Measurements from ENCODE around the gene GMPR2.

The GMPR2 gene

GRCh38 chr14:24252289-24253124, 19.8 kb downstream of the GMPR2 start:
- no peak for DNase-seq (ENCODE audit: low spot score)

GRCh38 chr14:24253936-24254335, 21.2 kb downstream of the GMPR2 start:
- no peak for DNase-seq (ENCODE audit: low spot score)

- DNase-seq (ENCODE audit: low spot score), result no peak
Observed at GRCh38 chr14:24254630-24255392, 22.1 kb downstream of the GMPR2 start.

GRCh38 chr14:24255438-24255837, 22.7 kb downstream of the GMPR2 start:
- no peak for DNase-seq (ENCODE audit: low spot score)

GRCh38 chr14:24255931-24256711, 23.4 kb downstream of the GMPR2 start:
- no peak for DNase-seq (ENCODE audit: low spot score)

- no peak for DNase-seq (ENCODE audit: low spot score)
Observed at GRCh38 chr14:24256960-24257359, 24.2 kb downstream of the GMPR2 start.

- no peak for DNase-seq (ENCODE audit: low spot score)
Observed at GRCh38 chr14:24258119-24258518, 25.4 kb downstream of the GMPR2 start.

- DNase-seq (ENCODE audit: low spot score), result no peak
Observed at GRCh38 chr14:24258548-24259265, 26.0 kb downstream of the GMPR2 start.

- no peak for DNase-seq (ENCODE audit: low spot score)
Observed at GRCh38 chr14:24259282-24260025, 26.7 kb downstream of the GMPR2 start.

- DNase-seq (ENCODE audit: low spot score), result no peak
Observed at GRCh38 chr14:24260026-24260779, 27.5 kb downstream of the GMPR2 start.

- no peak for DNase-seq (ENCODE audit: low spot score)
Observed at GRCh38 chr14:24260780-24261157, 28.0 kb downstream of the GMPR2 start.

GRCh38 chr14:24261256-24261968, 28.7 kb downstream of the GMPR2 start:
- DNase-seq (ENCODE audit: low spot score), result no peak

- DNase-seq (ENCODE audit: low spot score), result no peak
Observed at GRCh38 chr14:24261969-24262327, 29.2 kb downstream of the GMPR2 start.

- DNase-seq (ENCODE audit: low spot score), result no peak
Observed at GRCh38 chr14:24262821-24263733, 30.3 kb downstream of the GMPR2 start, which contains the start of gene TGM1. TGM1 (minus strand) TSS chr14:24263177; CDS start chr14:24262352, 825 bp downstream.

- no peak for DNase-seq (ENCODE audit: low spot score)
Observed at GRCh38 chr14:24263848-24264247, 31.1 kb downstream of the GMPR2 start.

GRCh38 chr14:24264298-24264697, 31.6 kb downstream of the GMPR2 start:
- DNase-seq (ENCODE audit: low spot score), result no peak

- no peak for DNase-seq (ENCODE audit: low spot score)
Observed at GRCh38 chr14:24266344-24267244, 33.9 kb downstream of the GMPR2 start.

- DNase-seq (ENCODE audit: low spot score), result no peak
Observed at GRCh38 chr14:24267516-24267915, 34.8 kb downstream of the GMPR2 start.

Measured in germinal center (tissue), 1 donor.